GM21528 (cell line): Measurements from ENCODE around the gene TRPV6.

ENCODE experiments used
- ATAC-seq: cut with Tn5 transposase; IDR thresholded peaks from one replicate; pipeline ENCODE4 v1.9.1; 2021; ENCODE audit warnings: mild to moderate bottlenecking, moderate library complexity; ENCODE audit not compliant: unreplicated experiment, low FRiP score

TRPV6 gene

GRCh38 chr7:142885311-142886230 lies at the start of gene TRPV6:
Gene TRPV6 (minus strand): TSS chr7:142885745.
- no peak for ATAC-seq

DNA sequence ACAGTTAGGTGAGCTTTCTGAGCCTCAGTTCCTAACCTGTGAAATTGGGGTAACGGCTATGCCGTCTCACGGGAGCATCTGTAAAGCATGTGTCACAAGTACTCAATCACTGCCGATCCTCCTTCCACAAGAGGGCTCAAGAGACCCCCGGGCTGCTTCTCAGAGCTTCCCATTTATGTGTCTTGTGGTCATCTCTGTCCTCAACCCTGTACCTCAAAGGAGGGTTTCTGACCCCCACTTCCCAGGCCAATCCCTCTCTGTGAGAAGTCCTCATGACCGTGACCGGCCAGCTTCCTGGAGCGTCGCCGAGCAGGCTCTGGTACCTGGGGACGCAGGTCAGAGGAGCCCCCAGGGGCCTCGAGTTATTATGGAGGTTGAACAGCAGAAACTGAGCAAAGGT lies 48.5 kb upstream of the TRPV6 start:
- ATAC-seq: no peak

DNA sequence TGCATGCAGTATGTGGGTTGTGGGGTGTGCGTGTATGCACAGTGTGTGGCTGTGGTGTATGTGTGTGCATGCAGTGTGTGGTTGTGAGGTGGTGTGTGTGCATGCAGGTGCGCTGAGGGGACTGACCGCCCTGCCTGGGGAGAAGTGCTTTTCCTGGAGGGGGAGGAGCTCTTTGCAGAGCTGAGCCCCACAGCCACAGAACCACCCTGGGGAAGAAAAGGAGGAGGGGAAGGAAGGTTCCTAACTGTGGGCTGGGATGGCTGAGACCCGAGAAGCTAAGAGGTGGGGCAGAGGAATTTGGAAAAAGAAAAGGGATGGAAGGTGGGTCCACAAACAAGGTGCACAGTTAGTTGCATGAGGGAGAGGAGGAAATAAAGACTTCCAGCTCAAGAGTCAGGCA lies 48.1 kb upstream of the TRPV6 start, which contains the start of gene TRPV5:
TSS of gene TRPV5 (minus strand) at position 123 of the 400 bp plus-strand sequence. CDS start 287 bp downstream, outside the sequence.
- no peak for ATAC-seq

DNA sequence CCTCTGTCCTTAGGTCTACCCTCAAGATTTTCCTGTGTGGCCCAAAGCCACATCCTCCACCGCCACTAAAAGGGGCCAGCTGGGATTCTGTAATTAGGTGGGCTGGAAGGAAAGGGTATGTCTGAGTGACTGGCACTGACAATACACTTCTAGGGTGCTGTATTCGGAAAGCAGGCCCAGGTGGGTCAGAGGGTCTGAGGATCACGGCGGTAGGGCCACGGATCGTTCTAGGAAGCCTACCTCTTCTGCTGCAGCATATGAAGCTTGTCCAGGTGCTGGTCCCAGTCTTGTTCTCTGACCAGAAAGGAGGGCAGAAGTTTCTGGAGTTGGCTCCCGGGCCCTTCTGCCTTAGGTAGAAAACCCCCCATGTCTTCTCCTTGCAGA lies 47.5 kb upstream of the TRPV6 start:
- ATAC-seq: no peak

GRCh38 chr7:142932386-142933091 lies 47.0 kb upstream of the TRPV6 start:
- ATAC-seq: no peak

- ATAC-seq: no peak
Measured at GRCh38 chr7:142930126-142930730, 44.7 kb upstream of the TRPV6 start.

GRCh38 chr7:142927949-142928348 lies 42.4 kb upstream of the TRPV6 start:
- ATAC-seq: no peak

DNA sequence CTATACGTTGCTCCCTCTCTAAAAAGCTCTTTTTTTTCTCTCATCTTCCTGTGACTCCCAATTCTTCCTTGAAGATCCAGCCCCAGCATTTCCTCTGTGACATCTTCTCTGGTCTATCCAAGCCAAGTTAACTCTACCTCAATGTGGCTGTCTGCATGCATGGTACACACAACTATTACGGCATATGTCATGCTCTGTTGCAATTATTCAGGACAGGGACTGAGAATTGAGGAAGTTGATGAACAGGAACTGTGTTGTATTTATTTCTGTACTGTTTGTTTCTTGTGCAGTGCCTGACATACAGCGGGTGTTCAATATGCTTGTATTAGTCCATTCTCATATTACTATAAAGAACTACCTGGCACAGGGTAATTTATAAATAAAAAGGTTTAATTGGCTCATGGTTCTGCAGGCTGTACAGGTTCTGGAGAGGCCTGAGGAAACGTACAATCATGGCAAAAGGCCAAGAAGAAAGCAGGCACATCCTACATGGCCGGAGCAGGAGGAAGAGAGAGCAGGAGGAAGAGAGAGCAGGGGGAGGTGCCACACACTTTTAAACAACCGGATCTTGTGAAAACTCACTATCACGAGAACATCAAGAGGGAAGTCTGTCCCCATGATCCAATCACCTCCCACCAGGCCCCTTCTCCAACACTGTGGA lies 41.7 kb upstream of the TRPV6 start:
- ATAC-seq: no peak

GRCh38 chr7:142925413-142925812 lies 39.9 kb upstream of the TRPV6 start:
- no peak for ATAC-seq

GRCh38 chr7:142923391-142923790 lies 37.8 kb upstream of the TRPV6 start:
- no peak for ATAC-seq

DNA sequence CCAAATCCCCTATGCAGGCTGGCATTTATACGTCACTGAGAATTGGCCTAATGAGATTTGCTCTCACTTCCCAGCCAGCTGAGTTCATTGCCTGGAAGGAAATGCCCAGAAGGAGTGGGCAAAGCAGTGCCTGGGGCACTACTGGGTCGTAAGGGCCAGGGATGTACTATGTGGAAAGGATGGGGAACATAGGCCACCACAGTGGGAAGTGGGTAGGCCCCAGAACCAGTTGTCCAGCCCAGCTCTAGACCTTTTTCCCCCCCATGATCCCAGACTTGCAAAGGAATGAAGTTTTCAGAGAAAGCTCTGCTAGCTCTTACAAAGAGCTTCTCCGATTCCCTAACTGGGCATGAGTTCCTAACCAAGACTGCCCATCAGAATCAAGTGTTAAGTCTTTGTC lies 34.1 kb upstream of the TRPV6 start:
- ATAC-seq: no peak

- no peak for ATAC-seq
Measured at GRCh38 chr7:142918901-142919300, 33.4 kb upstream of the TRPV6 start.

GRCh38 chr7:142917447-142917846 lies 31.9 kb upstream of the TRPV6 start:
- ATAC-seq: no peak

DNA sequence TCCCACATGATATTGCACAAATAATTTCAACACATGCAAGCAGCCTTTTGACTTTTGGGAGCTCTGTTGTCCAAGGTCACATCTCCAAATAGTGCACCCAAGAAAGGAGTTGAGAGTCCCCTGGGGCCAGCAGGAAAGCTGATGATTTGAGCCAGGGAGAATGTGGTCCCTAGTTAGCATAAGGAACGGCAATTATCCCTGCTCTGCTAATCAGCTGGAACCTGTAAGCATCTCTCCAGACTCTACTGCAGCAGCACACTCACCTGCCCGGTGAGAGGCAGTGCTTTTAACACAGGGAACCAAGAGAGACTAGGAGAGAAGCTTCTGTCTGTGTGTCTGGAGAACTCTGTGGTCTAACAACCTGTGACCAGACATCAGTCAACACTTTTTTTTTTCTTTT lies 31.0 kb upstream of the TRPV6 start:
- no peak for ATAC-seq

DNA sequence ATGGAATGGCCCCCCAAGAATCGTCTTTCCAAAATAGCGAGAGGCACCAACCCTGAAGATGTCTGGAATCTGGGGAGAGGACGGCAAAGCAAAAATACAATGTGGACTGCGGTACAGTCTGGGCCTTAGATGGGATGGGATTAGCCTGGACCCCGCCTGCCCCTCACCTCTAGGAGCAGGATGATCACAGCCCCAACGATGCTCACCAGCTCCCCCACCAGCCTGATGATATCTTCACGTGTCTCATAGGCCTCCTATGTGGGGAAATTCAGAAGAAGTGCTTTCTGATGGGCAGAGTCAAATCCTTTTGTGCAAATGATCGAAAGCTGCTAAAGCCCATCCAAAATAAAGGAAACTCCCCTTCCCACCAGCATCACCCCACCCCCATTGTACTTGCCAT lies 29.8 kb upstream of the TRPV6 start:
- ATAC-seq: no peak

- no peak for ATAC-seq
Measured at GRCh38 chr7:142914121-142914520, 28.6 kb upstream of the TRPV6 start.

GRCh38 chr7:142913566-142913965 lies 28.0 kb upstream of the TRPV6 start:
- ATAC-seq: no peak

DNA sequence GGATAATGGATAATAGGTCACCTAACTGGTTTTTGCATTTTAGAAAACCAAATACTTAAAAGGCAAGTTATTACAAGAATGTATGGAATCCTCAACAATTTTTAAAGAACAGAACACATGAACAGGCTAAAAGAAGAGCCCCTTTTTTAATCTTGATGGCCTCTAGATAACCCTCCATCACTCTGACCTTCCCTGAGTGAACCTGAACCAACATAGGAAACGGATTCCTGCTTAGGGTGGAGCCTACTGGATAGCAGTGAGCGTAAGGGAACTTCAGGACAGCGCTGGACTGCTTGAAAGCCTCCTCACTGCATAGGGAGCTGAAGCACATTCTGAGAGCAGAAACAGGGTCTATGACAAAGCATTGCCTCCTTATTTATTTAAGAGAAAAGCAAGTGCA lies 27.5 kb upstream of the TRPV6 start:
- no peak for ATAC-seq

- no peak for ATAC-seq
Measured at GRCh38 chr7:142910481-142910880, 24.9 kb upstream of the TRPV6 start.

GRCh38 chr7:142910031-142910433 lies 24.5 kb upstream of the TRPV6 start:
- no peak for ATAC-seq
